IPS-18a (cell line): ENCODE results near the gene H3-3A.

Experiments
- H3K27ac ChIP-seq: one replicate; pipeline ENCODE4 v1.5.1; 2013; ENCODE audit warnings: low read length
- H3K27me3 ChIP-seq: one replicate; pipeline ENCODE4 v1.6.1; 2013; ENCODE audit warnings: mild to moderate bottlenecking, low read length; ENCODE audit not compliant: control insufficient read depth, insufficient read depth
- H3K36me3 ChIP-seq: one replicate; pipeline ENCODE4 v1.6.1; 2013; ENCODE audit warnings: low read depth, low read length; ENCODE audit not compliant: control insufficient read depth
- H3K4me1 ChIP-seq: one replicate; pipeline ENCODE4 v1.6.1; 2013; ENCODE audit warnings: low read depth, low read length; ENCODE audit not compliant: control insufficient read depth
- H3K4me3 ChIP-seq: one replicate; pipeline ENCODE4 v1.5.1; 2013; ENCODE audit warnings: low read length
- H3K9ac ChIP-seq: one replicate; pipeline ENCODE4 v1.6.1; 2013; ENCODE audit warnings: mild to moderate bottlenecking, low read length, moderate library complexity
- H3K9me3 ChIP-seq: one replicate; pipeline ENCODE4 v1.6.1; 2013; ENCODE audit warnings: low read depth, low read length; ENCODE audit not compliant: control insufficient read depth

The H3-3A gene

DNA sequence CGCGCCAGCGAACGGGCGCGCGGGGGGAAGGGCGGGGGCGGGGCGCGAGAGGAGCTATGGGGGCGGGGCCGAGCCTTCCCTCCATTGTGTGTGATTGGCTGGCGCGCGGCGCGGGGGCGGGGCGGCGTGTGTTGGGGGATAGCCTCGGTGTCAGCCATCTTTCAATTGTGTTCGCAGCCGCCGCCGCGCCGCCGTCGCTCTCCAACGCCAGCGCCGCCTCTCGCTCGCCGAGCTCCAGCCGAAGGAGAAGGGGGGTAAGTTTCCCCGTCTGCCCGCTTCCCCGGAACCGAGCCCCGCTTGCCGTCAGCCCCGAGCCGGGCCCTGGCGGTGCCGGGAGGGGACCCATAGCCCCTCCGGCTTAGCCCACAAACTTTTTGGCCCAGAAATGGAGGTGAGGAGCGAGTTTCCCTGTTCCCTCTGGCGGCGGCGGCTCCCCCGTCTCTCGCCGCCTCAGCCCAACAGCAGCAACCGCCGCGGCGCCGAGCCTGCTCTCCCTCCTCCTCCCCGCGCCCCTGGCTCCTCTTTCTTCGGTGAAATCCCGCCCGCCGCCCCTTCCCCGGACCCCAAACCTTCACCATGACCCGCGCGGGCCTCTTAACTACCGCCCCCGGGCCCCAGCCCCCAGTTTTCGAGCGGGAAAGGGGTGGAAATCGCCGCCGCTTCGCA, at the start of gene H3-3A:
Gene H3-3A (plus strand): TSS at position 159 of the 666 bp plus-strand sequence. CDS start 1,636 bp downstream, outside the sequence.
- peaks cover 26% of the 10 kb centered on the region for H3K4me1 ChIP-seq
- H3K4me3 ChIP-seq, result peak within 1 kb of the TSS; percentile 98
- H3K27me3 ChIP-seq, result no peaks in the 10 kb centered on the region
- peaks cover 25% of the 10 kb centered on the region for H3K36me3 ChIP-seq
- H3K9ac ChIP-seq, result peak within 1 kb of the TSS; percentile 100
- H3K9me3 ChIP-seq, result no peaks in the 10 kb centered on the region
- H3K27ac ChIP-seq, result peak within 1 kb of the TSS; percentile 94

DNA sequence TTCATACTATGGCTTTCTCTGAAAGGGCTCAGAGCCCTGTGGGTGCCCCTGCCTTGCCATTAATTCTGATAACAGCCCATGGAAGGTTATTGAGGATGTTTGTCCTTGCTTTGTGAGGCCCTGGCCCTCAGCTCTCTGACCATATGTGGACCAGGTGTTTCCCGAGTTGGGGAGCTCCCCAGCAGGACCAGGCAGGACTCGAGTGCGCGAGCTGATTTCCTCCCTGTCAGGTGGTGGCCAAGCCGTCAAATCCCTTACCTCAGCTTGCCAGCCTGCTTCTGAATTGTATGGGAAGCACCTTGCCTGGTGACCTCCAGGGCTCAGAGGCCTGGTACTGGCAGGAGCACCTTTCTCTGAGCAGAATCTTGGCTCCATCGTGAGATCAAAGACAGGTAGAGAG, 45.4 kb upstream of the H3-3A start:
- H3K9ac ChIP-seq, result no peak overlapping the region
- H3K27ac ChIP-seq, result no peak overlapping the region
- H3K4me1 ChIP-seq, result no peaks in the 10 kb centered on the region
- no peaks in the 10 kb centered on the region for H3K9me3 ChIP-seq
- no peak overlapping the region for H3K4me3 ChIP-seq
- H3K27me3 ChIP-seq, result no peaks in the 10 kb centered on the region
- no peaks in the 10 kb centered on the region for H3K36me3 ChIP-seq

DNA sequence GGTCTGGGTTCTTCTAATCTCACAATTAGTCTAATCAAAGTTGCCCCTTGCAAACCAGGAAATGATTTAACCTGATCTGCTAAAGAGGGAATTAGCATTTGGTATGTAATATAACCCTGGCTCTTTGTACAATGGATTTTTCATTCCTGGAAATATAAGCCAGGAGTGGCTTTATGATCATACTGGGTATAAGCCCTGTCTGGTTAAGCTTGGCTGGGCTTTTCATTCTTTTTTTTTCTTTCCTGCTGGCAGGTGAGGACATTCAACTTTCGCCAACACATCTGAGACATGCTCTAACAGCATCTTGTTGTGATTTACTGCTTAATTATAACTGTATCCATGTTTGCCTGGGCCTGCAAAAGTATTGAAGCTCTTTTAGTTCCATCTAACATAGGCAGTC, 42.9 kb upstream of the H3-3A start:
- H3K9me3 ChIP-seq, result no peaks in the 10 kb centered on the region
- H3K9ac ChIP-seq, result no peak overlapping the region
- no peaks in the 10 kb centered on the region for H3K36me3 ChIP-seq
- H3K27ac ChIP-seq, result no peak overlapping the region
- H3K4me1 ChIP-seq, result no peaks in the 10 kb centered on the region
- no peak overlapping the region for H3K4me3 ChIP-seq
- H3K27me3 ChIP-seq, result no peaks in the 10 kb centered on the region

DNA sequence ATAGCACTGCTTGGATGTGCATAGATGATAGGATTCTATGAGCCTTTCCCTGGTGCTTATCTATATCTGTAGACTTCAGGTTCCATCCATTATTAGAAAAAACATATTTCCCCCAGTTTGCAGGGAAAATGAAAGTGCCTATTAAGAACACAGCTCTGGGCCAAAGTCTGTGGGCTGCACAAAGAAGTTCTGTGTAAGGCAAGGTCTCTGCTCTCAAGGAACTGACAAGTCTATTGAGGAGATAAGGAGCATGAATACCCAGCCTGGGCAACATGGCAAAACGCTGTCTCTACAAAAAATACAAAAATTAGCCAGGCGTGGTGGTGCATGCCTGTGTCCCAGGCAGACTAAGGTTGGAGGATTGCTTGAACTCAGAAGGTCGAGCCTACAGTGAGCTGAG, 41.1 kb upstream of the H3-3A start:
- no peaks in the 10 kb centered on the region for H3K9me3 ChIP-seq
- H3K27ac ChIP-seq, result no peak overlapping the region
- no peak overlapping the region for H3K9ac ChIP-seq
- no peaks in the 10 kb centered on the region for H3K4me1 ChIP-seq
- H3K36me3 ChIP-seq, result no peaks in the 10 kb centered on the region
- no peak overlapping the region for H3K4me3 ChIP-seq
- H3K27me3 ChIP-seq, result no peaks in the 10 kb centered on the region

DNA sequence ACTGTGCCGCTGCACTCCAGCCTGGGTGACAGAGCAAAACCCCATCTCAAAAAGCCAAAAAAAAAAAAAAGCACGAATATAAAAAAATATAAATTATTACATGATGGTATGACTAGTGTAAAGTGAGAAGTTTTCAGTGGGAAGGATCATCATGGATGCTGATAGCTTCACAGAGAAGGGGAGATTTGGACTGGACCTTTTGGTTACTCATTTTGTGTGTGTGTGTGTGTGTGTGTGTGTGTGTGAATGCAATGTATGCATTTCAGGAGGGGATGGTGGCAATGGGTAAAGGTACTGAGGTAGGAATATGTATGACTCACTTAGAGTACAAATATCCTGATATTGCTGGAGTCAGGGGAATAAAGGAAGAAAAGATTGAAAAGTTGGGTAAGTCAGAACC, 40.7 kb upstream of the H3-3A start:
- no peaks in the 10 kb centered on the region for H3K9me3 ChIP-seq
- H3K27me3 ChIP-seq, result no peaks in the 10 kb centered on the region
- no peaks in the 10 kb centered on the region for H3K36me3 ChIP-seq
- no peaks in the 10 kb centered on the region for H3K4me1 ChIP-seq
- no peak overlapping the region for H3K4me3 ChIP-seq
- H3K9ac ChIP-seq, result no peak overlapping the region
- H3K27ac ChIP-seq, result no peak overlapping the region

DNA sequence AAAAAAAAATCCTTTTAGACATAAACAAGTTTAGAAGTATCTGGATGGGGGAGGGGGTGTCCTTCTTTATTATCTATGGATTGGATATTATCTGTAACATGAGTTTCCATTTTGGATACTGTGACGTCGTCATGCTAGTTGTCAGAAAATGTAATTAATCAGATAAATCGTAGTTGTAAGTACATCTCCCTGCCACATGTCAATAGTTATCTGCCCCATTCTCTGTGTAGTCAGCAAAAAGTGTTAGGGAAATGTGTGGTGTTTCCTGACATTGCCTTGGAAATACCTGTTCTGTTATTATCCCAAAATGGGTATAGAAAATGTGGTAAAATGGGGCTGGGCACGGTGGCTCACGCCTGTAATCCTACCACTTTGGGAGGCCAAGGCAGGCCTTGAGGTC, 38.8 kb upstream of the H3-3A start:
- Histone ChIP-seq H3K36me3 (no peaks in the 10 kb centered on the region), H3K27ac (no peak overlapping the region), H3K4me1 (no peaks in the 10 kb centered on the region), H3K9ac (no peak overlapping the region), H3K9me3 (no peaks in the 10 kb centered on the region), H3K27me3 (no peaks in the 10 kb centered on the region), H3K4me3 (no peak overlapping the region)

DNA sequence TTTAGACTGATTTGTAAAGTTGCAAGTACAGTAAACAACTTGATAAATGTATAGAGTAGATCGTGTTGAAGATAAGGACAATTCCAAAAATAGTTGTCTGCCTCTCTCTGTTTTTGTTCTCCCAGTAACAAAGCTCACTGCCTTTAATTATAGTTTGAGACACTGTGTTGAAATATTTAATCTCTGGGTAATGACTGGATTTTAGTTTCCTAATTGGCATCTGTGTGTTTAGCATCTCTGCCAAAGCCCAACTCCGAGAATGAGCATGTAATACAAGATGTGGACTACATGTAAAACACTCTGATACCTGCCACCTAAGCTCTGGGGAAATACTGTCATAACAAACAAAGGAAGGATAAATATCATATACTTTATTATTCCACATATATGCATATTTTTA, 35.7 kb upstream of the H3-3A start:
- Histone ChIP-seq H3K36me3 (no peaks in the 10 kb centered on the region), H3K9ac (no peak overlapping the region), H3K27ac (no peak overlapping the region), H3K27me3 (no peaks in the 10 kb centered on the region), H3K9me3 (no peaks in the 10 kb centered on the region), H3K4me3 (no peak overlapping the region), H3K4me1 (no peaks in the 10 kb centered on the region)

DNA sequence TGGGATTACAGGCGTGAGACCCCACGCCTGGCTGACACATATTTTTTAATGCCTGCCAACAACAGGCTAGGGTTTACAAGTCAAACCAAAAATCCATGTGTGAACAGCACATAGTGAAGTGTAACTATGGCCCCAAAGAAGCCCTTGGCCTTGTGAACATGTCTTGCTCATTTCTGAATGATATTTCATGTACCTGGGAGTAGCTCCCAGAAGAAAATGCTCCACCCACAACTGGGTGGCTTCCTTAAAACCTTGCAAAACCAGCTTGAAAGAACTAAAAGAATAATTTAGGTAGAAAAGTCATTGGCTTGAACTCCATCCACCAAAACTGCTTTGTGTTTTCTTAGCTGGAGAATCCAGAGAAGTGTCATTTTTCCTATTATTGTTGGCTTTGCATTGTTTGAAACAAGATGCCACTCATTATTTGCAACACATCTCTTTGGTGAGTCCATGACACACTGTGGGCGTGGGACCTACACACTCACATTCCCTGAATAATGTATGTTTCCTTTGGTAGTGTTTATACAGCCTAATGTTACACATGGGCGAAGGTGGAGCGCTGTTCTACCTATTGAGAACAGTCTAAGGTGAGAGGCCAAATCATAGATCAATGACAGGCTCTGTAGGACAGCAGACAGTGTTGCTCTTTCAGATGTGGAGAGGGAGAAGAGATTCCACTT, 34.8 kb upstream of the H3-3A start:
- H3K27ac ChIP-seq, result no peak overlapping the region
- H3K27me3 ChIP-seq, result no peaks in the 10 kb centered on the region
- no peaks in the 10 kb centered on the region for H3K36me3 ChIP-seq
- H3K4me1 ChIP-seq, result no peaks in the 10 kb centered on the region
- no peak overlapping the region for H3K9ac ChIP-seq
- H3K9me3 ChIP-seq, result no peaks in the 10 kb centered on the region
- H3K4me3 ChIP-seq, result no peak overlapping the region

DNA sequence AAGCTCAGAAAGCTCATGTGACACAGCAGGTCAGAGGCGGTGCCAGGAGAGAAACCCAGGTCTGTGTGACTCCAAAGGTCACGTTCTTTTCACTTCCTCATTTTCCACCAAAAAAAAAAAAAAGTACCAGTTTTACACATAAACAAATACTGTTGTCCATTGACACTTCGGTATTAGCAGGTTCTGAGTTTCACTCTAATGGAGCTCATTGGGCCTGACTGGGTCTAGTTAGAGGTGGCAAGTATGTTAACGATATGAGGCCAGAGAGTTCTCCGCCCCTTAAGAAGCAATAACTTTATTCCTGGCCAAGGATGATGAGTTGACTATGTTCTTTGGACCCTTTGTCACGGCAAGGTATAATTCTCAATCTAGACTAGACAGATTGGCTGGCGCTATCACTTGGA, 33.4 kb upstream of the H3-3A start:
- no peaks in the 10 kb centered on the region for H3K9me3 ChIP-seq
- H3K27me3 ChIP-seq, result no peaks in the 10 kb centered on the region
- no peak overlapping the region for H3K4me3 ChIP-seq
- no peaks in the 10 kb centered on the region for H3K36me3 ChIP-seq
- no peaks in the 10 kb centered on the region for H3K4me1 ChIP-seq
- H3K9ac ChIP-seq, result no peak overlapping the region
- H3K27ac ChIP-seq, result no peak overlapping the region

DNA sequence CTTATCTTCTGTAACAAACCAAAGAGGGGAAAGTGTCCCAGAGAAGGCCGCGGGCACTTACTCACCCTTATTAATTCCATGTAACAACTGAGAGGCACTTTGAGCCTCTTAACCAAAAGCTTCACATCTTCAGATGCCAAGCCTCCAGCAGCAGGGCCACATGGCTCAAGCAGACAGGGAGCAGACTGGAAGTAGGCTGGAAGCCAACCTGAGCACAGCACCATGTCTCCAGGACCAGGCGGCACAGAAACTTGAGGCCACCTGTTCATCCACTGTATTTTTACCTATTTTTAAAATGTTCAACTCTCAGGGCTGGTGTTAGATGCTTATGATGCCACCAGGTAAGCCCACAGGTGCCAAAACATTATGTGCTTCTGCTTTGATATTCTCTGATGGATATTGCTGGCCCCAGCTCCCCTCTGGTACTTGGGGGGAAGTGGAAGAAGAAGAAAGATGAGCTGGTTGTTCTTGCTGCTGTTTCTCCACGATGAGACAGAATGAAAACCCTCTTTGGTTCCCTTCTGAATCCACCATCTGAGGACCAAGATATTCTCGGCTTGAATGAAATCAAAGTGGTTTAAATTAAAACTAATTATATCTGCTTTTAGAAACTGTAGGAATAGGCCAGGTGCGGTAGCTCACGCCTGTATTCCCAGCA, 32.8 kb upstream of the H3-3A start:
- Histone ChIP-seq H3K27me3 (no peaks in the 10 kb centered on the region), H3K36me3 (no peaks in the 10 kb centered on the region), H3K9me3 (no peaks in the 10 kb centered on the region), H3K4me1 (no peaks in the 10 kb centered on the region), H3K4me3 (no peak overlapping the region), H3K9ac (no peak overlapping the region), H3K27ac (no peak overlapping the region)

DNA sequence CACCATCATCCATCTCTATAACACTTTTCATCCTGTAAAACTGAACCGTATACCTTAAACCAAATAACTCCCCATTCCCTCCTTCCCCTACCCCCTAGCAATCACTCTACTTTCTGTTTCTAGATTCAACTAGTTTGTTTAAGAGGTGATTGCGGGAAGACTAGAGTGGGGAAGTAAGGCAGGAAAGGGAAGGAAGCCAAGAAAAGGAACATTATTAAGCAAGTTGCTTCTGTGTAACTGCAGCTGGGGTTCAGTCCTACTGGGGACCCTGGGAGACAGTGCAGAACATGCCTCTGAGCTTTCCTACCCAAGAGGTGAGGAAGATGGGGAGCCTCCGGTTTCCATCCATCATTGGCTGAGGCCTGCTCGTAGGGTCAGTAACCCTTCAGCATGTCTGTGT, 28.9 kb upstream of the H3-3A start:
- no peaks in the 10 kb centered on the region for H3K4me1 ChIP-seq
- no peak overlapping the region for H3K4me3 ChIP-seq
- H3K27me3 ChIP-seq, result no peaks in the 10 kb centered on the region
- H3K36me3 ChIP-seq, result no peaks in the 10 kb centered on the region
- no peaks in the 10 kb centered on the region for H3K9me3 ChIP-seq
- no peak overlapping the region for H3K9ac ChIP-seq
- H3K27ac ChIP-seq, result no peak overlapping the region

DNA sequence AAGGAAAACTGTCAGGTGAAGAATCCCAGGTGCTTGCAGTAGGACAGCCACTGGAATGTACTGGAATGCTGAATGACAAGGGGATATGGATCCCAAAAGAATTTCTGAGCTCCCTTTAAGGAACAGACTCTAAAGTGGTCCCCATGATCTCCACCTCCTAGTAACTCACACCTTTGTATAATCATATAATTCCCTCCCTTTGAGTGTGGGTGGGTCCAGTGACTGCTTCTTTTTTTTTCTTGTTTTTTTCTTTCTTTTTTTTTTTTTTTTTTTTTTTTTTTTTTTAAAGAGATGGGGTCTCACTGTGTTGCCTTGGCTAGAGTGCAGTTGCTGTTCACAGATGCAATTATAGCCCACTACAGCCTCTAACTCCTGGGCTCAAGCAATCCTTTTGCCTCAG, 28.5 kb upstream of the H3-3A start:
- Histone ChIP-seq H3K4me3 (no peak overlapping the region), H3K27ac (no peak overlapping the region), H3K9me3 (no peaks in the 10 kb centered on the region), H3K36me3 (no peaks in the 10 kb centered on the region), H3K4me1 (no peaks in the 10 kb centered on the region), H3K9ac (no peak overlapping the region), H3K27me3 (no peaks in the 10 kb centered on the region)
